Measurements from ENCODE around the gene HECW1.
A peak's percentile ranks its signal among the peaks of the same experiment; 100 is the strongest.
"Not testable (repeated sequence)": the region's sequence is repeated elsewhere in the genome, so short reads cannot be mapped to it uniquely, and the experiment has no call there.

The HECW1 gene

DNA sequence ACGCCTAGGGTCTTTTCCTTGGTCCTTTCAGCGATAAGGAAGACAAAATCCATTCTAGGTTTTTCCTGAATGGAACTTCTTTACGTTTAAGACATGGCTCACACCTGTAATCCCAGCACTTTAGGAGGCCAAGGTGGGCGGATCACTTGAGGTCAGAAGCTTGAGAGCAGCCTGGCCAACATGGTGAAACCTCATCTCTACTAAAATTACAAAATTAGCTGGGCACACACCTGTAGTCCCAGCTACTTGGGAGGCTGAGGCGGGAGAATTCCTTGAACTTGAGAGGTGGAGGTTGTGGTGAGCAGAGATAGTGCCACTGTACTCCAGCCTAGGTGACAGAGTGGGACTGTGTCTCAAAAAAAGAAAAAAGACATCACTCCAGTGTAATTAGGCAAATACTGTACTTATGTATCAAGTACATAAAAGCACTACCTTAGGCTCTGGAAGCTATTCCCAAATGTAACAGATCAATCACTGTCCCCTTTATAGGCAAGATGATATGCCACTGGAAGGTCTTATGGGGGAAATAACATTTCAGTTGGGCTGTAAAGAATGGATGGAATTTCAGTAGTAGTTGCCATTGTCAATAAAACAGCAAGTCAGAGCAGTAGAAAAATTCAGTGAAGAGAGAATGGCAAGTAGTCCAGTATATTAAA is 476.2 kb downstream of the HECW1 start:
- DNase-seq: no peak

DNA sequence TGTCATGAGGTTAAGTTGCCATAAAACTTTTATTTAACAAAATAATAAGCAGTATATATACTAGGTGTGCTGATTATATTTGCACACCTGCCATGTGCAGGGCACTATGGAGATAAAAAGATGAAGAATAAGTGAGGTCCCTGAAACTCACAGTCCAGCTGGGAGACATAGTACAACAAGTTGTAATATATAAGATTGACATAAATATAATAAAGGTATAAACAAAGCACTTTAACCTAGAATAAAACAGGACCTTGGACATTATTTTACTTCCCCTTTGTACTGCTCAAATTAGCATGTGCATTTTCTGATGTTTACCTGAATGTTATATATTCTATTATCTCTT is 476.7 kb downstream of the HECW1 start:
- DNase-seq: no peak

DNA sequence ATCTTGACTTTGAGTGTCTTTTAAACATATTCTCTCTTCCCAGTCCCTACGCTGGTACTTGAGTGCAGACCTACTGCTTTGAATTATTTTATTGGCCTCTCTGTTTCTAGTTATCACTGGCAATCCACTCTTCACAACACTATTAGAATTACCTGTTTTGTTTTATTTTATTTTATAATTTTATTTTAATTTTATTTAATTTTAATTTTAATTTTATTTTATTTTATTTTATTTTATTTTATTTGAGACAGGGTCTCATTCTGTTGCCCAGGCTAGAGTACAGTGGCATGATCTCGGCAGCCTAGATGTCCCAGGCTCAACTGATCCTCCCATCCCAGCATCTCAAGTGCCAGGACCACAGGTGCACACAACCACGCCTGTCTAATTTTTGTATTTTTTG is 477.3 kb downstream of the HECW1 start:
- no peak for DNase-seq

DNA sequence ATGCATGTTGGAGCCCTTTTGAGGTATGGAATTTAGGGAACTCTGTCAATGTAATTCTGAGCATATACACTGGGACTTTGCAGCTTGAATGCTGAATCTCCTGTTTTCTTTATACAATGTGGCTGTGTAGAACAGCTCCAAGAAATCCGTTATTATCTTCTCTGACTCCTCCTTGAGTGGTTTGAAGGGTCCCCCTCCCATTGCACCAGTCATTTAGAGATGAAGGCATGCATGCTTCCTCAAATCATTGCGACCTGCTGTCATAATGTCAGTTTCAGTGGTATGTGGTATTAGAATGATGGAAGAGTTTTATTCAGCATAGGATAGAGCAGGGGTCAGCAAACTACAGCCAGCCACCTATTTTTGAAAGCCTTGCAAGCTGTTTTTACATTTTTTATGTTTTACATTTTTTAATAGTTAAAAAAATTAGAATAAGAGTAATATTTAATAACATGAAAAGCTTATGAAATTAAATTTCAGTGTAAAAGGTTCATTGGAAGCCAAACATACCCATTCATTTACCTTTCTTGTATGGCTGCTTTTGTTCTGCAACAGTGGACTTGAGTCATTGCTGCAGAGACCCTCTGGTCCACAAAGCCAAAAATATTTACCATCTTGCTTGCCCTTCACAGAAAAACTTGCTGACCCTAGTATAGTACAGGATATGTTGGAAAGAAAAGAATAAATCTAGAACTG is 478.6 kb downstream of the HECW1 start:
- DNase-seq: peak; percentile 62

DNA sequence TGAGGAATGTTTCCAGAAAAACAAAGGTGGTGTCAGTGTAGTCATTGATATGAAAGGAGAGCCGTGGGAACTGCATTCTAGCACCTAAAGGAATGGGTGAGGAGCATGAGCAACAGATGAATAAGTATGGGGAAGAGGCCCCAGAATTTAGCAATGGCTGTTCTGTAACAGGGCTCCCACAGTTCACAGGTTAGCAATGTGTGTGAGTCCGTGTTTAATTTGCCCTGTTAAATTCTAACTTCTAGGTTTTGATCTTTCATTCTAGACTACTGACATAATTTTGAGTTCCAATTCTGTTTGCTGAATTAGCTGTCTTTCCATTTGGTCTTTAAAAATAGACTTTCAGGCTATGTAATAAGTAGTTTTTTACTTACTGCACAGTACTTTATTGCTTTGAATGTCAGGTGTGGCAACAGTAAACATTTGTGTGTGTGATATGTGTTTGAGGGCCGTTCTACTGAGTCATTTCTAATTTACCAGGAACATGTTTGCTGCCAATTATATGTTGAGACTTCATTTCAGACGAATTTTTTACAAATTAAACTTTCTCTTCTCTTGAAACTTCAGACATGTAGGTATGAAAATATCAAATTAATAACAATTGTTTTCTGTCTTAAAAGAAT is 479.2 kb downstream of the HECW1 start:
- no peak for DNase-seq

DNA sequence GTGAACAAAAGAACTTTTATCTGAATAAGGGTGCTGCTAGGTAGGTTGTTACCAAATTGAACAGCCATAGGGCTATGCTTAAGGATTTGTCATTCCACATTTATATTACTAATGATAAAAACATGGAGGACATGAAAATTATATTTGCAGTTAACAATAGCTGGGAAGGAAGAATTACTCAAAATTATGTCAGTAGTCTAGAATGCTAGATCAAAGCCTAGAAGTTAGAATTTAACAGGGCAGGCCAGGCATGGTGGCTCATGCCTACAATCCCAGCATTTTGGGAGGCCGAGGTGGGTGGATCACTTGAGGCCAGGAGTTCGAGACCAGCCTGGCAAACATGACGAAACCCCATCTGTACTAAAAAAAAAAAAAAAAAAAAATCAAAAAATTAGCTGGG is 479.9 kb downstream of the HECW1 start:
- no peak for DNase-seq

DNA sequence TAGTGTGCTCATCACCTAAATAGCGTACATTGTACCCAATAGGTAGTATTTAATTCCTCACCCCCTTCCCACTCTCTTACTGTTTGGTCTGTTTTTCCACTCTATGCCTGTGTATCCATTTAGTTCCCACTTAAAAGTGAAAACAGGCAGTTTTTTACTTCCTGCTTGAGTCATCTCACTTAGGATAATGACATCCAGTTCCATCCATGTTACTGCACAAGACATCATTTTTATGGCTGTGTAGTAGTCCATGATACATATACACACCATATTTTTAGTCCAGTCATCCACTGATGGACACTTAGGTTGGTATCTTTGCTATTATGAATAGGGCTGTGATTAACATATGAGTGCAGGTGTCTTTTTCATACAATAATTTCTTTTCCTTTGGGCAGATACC is 480.6 kb downstream of the HECW1 start:
- no peak for DNase-seq

DNA sequence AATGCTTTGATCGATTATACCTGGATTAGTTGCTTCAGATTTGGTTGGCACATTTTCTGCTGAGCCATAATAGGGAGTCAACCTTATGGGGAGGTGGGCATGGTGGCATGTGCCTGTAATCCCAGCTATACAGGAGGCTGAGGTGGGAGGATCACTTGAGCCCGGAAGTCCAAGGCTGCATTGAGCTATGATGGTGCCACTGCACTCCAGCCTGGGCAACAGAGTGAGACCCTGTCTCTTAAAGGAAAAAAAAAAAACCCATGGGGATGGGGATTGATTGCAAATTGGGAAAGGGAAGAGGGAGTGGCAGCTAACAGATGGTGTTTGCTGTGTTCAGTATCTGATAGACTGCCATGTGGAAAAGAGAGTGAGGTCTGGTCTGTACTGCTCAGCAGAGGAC is 481.6 kb downstream of the HECW1 start:
- no peak for DNase-seq

DNA sequence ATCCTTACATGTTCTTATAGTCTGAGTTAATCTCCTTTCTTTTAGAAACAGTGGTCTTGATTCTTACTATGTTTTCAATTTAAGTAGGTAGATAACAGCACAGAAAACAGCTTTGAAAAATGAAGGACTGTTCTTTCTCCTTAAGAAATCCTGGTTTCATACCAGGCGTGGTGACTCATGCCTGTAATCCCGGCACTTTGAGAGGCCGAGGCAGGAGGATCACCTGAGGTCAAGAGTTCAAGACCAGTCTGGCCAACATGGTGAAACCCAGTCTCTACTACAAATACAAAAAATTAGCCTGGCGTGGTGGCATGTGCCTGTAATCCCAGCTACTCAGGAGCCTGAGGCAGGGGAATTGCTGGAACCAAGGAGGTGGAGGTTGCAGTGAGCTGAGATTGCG is 484.0 kb downstream of the HECW1 start:
- not testable (repeated sequence) for DNase-seq

DNA sequence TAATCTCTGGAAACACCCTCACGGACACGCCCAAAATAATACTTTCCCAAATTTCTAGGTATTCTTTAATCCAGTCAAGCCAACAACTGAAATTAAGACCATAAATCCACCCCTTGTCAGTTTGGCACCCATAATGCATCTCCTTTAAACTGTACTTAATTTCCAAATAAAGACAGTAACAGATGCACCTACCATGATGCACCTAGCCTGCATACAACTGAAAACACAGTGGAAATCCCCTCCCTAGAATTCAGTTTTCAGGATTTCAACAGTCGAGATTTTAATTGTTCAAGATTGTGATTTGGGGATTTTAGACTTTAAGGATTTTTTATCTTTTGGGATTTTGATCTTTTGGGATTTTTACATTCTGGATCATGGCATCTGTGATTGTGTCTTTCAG is 487.6 kb downstream of the HECW1 start:
- no peak for DNase-seq

DNA sequence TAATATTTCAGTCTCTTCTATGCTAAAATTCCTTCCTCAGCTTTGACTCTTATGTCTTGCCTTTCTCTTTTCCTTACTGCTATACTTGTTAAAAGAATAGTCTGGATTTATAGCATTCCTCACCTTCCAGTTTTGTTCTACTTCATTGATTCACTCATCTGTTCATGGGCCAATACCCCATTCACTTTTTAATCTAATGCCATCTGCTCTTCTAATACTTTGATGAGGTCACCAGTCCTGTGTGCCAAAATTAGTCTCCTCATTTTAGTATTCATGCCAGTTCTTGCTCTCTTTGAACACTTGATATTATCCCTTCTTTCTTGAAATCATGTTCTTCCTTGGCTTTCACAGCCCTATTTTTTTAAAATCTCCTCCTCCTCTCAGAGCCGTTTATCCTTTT is 489.8 kb downstream of the HECW1 start:
- DNase-seq: no peak

DNA sequence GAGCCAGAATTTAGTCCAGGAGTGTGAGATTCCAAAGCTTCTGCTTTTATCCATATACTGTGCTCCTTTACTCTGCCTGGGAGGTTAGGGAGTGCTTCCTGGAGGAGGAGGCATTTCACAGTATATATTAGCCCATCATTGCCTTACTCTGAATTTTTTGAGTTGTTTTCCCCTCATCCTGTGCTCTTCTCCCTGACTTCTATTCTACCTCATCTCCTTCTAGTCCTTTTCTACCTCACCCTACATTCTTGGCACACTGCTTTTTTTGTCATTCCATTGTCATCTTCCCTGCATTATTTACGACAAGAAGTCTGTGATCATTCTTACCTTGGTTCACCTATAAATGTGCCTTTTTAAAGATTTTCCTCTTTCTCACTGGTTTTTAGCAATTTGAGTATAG is 491.8 kb downstream of the HECW1 start:
- no peak for DNase-seq

DNA sequence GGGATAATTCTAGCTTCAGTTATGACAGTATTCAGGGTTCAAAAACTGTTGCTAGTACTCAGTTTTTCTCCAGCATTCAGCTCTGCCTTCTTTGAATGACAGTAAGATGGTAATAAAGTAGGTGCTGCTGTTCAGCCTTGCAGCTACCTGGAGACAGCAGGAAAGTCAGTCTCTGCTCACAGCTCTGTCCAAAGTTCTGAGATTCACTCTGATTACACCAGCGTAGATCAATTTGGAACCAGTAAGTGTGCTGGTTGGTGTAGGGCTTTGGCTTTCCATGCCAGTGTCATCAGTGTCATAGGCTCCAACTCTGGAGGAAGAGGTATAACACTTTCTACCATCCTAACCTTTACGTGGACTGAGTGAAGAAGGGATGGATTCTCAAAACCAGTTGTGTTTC is 496.6 kb downstream of the HECW1 start:
- no peak for DNase-seq

DNA sequence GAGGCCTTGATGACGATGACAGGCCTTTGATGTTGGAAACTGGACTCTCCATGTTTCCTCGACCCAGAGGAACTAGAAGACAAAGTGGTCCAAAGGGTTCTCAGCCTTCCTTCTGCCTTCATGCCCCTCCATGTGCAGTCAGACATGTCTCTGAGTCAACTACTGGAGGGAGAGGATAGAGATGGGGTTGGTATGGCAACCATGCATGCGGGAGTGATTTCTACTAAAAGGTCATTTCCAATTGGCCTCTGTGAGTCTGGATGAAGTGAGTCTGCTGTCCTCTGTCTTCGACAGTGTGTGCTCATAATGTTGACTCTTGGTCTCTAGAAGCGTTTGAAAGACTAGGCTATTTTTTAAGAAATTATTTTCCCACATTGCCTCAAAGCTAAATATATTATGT is 499.7 kb downstream of the HECW1 start:
- DNase-seq: no peak

DNA sequence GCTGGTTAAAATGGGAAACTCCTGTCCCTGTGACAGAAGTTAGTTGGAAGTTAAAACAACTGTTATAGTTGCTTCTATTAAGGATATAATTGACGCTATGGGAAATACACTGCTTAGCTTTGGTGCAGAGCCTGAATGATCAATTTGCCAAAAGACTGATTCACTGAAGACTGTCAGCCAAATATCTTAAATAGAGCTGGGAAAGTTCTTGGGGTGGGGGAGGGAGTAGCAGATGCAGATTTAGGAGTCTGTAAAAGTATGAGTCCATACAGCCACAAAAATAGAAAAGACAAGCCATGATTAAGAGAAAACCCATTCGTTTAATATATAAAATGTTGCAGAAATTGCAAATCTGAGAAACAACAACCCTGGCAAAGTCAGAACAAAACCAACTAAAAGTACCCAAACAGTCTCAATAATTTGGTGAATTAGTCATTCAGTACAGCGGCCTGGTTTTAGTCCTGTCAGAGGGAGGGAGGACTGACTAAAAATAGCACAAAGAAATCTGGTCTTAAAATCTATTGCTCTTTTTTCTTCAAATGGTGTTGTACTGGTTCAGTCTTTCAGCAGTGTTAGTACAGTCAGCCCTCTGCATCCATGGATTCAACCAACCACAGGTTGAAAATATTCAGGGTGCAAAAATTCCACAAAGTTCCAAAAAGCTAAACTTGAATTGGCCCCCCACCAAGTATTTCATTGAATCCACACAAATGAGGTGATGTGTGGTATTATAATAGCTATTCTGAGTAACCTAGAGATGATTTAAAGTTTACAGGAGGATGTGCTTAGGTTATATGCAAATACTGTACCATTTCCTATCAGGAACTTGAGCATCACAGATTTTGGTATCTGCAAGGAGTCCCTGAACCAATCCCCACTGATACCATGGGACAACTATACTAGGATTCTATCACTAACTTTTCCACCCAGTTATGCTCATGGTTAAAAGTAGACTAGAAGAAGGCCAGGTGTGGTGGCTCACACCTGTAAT is 500.4 kb downstream of the HECW1 start:
- DNase-seq: no peak
